HCT116 (cell line): ENCODE measurements around the gene FOXP1.

Source experiments
- ELF1 ChIP-seq: IDR thresholded peaks from 2 replicates; pipeline ENCODE4 v1.6.1; 2012; ENCODE audit warnings: low read depth, borderline replicate concordance
- SP1 ChIP-seq: IDR thresholded peaks from 2 replicates; pipeline ENCODE4 v1.6.1; 2012; ENCODE audit warnings: low read depth
- TF ChIP-seq, protein P1 (sequence below), 3 experiments: fragments of 200-600 bp in 1 of 3; sonication (generic) in 1 of 3; IDR thresholded peaks in 2 of 3; conservative IDR thresholded peaks in 1 of 3; 2 replicates each; pipeline ENCODE4 v1.5.1; 2012 to 2017; ENCODE audit warnings: low read depth in 2 of 3, low read length in 2 of 3, antibody characterized with exemption in 1 of 3, borderline replicate concordance in 1 of 3, control low read depth in 1 of 3, mild to moderate bottlenecking in 1 of 3, mixed read lengths in 1 of 3, mixed run types in 1 of 3, moderate library complexity in 1 of 3; ENCODE audit not compliant: insufficient read depth in 1 of 3

DNA sequence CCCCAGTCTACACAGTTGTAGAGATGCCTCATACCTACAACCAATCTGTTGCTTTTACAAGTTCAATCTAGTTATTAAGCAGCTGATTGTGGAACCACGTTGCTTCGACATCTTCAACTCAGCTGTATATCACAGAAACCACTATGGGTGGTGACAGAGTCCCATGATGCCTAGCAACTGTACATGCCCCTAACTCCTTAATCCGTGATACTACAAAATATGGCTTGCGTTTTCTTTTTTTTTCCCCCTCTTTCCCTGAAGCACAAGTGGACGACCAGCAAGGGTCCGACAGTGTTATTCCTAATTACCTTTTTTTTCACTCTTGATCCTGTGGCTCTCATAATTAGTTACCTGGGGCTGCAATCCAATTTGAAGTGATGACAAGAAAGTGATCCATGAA lies 478.6 kb downstream of the FOXP1 start:
- no peak for TF ChIP-seq SP1
- TF ChIP-seq ELF1, result no peak
- TF ChIP-seq, protein P1, sequence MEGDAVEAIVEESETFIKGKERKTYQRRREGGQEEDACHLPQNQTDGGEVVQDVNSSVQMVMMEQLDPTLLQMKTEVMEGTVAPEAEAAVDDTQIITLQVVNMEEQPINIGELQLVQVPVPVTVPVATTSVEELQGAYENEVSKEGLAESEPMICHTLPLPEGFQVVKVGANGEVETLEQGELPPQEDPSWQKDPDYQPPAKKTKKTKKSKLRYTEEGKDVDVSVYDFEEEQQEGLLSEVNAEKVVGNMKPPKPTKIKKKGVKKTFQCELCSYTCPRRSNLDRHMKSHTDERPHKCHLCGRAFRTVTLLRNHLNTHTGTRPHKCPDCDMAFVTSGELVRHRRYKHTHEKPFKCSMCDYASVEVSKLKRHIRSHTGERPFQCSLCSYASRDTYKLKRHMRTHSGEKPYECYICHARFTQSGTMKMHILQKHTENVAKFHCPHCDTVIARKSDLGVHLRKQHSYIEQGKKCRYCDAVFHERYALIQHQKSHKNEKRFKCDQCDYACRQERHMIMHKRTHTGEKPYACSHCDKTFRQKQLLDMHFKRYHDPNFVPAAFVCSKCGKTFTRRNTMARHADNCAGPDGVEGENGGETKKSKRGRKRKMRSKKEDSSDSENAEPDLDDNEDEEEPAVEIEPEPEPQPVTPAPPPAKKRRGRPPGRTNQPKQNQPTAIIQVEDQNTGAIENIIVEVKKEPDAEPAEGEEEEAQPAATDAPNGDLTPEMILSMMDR (IDR thresholded peaks at IDR 0.05 in 2 of 3, conservative IDR thresholded peaks at IDR 0.05 in 1 of 3; ENCODE audit: borderline replicate concordance in 1 of 3, insufficient read depth in 1 of 3, low read depth in 2 of 3, low read length in 2 of 3), result no peak
